GM21717 (cell line): ENCODE results near the gene MGAT5.

Source experiments
- ATAC-seq: cut with Tn5 transposase; IDR thresholded peaks from one replicate; pipeline ENCODE4 v1.9.1; 2021; ENCODE audit warnings: mild to moderate bottlenecking, moderate library complexity; ENCODE audit not compliant: unreplicated experiment

The MGAT5 gene

GRCh38 chr2:134361648-134362047, 107.8 kb downstream of the MGAT5 start:
- ATAC-seq = no peak

- ATAC-seq = no peak
These were observed 108.3 kb downstream of the MGAT5 start for GRCh38 chr2:134362152-134362668.

GRCh38 chr2:134362740-134363139, 108.9 kb downstream of the MGAT5 start:
- ATAC-seq = no peak

DNA sequence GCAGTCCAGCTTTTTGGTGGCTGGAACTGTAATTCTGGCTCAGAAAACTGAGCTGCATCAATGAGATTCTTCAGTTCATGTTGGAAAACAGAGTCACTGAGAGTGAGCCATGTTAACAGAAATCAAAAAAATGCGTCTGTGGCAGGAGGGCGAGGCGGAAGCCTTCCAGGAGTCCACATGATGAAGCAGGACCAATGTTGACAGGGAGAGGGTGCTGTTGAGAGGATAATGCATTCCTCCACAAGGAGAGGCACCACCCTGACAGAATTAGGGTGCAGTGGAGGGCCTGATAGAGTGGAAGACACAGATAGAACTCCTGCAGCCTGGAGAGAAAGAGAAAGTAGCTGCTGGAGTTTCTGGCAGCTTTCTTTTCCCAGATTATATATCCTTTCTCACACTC, 111.5 kb downstream of the MGAT5 start:
- ATAC-seq = no peak

- no peak for ATAC-seq
These were observed 112.5 kb downstream of the MGAT5 start for GRCh38 chr2:134366359-134366758.

GRCh38 chr2:134367213-134367612, 113.3 kb downstream of the MGAT5 start:
- no peak for ATAC-seq

- ATAC-seq = no peak
These were observed 114.3 kb downstream of the MGAT5 start for GRCh38 chr2:134368009-134368817.

DNA sequence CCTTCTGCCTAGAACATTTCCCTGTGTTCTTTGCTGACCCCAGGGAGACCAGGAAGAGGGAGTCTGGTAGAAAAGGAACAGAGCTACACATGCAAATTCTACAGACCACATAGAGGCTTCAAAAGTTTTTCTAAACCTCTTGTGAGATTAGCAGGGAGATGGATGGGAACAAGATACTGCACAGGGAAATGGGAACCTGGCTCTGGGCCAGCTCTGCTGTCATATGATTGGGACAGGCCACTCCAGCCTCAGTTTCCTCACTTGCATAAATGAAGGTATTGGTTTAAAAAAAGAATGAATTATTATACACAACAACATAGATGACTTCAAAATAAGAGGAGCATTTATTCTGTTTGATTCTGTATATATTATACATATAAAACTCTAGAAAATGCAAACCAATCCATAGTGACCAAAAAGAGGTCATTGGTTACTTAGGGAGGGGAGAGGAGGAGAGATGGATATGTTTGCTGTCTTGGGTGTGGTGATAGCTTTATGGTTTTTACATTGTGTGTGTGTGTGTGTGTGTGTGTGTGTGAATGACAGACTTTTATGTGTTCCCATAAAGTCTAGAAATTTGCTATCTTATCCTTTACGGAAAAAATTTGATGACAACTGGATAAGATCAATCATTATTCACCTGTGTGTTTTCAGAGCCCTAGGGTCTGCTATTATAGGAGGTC, 115.5 kb downstream of the MGAT5 start:
- ATAC-seq = no peak

- no peak for ATAC-seq
These were observed 117.0 kb downstream of the MGAT5 start for GRCh38 chr2:134370655-134371445.

- no peak for ATAC-seq
These were observed 118.3 kb downstream of the MGAT5 start for GRCh38 chr2:134372141-134372540.

GRCh38 chr2:134372611-134373131, 118.8 kb downstream of the MGAT5 start:
- no peak for ATAC-seq

DNA sequence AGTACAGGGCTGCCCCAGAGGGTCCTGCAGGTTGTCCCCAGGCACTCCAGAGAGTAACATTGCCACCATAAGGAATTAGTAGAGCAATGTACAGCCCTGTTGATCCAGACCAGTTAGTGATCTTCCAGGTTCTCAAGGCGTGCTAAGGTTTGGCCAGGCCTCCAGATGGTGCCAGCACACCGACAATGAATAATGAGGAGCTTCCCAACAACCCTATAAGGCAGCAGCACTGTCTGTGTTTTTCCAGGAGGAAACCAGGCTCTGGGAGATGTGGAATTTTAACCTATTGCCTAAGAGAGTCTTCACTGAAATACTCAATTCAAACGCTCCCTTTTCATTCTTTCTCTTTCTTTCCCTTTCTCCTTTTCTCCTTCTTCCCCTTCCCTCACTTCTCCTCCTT, 122.1 kb downstream of the MGAT5 start:
- no peak for ATAC-seq

DNA sequence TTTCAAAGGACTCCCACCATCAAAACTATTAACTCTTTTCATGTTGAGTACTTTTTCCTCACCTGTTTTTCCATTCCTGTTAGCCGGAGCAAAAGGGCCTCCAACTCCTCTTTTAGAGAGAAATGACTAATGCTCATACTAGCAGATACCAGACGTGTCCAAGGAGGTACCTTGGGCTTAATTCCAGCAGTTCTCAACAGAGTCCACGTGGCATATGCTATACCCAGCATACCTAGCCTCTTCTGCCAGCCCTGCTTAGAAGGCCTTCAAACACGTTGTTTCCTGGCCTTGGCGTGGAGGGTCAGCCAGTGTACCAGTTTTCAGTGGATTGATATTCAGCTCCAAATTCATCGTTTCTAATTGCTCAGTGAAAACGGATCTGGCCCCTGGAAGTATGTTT, 123.9 kb downstream of the MGAT5 start:
- ATAC-seq = no peak

DNA sequence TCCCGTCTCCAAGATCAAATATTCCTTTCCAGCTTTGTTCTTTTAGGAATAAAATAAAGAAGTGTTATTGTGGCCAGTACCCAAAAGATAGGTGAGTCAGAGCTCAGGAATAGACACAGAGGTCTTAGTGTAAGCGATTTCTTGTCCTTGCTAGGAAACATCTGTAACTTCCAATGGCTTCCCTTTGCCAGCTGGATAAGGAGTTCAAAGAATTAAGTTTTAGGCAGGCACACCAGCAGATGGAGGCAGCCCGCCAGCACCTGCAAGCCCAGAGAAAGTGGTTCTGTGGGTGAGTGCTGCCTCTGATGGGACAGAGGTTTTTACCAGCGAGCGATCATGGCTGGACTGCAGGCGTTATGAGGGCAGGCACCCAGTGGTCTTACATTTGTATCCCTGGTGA, 125.4 kb downstream of the MGAT5 start:
- ATAC-seq = no peak

DNA sequence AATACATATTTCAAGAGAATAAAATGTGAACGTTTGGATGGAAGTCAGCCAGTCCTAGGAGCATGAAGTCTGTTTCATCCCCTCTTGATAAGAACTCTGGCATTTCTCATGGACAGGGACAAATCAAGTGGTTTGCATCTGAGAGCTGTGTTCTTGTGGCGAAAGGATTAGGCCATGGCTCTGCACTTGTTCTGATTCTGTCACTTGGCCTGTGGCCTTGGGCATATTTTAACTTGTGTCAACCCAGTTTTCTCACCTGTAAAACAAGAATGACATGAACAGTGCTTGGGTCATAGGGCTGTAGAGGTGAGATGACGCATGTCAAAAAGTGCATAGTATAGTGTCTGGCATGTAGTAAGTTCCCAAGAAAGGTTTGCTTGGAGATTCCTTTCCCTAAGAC, 125.8 kb downstream of the MGAT5 start:
- ATAC-seq = no peak

- no peak for ATAC-seq
These were observed 127.3 kb downstream of the MGAT5 start for GRCh38 chr2:134381141-134381540.

GRCh38 chr2:134384131-134384530, 130.3 kb downstream of the MGAT5 start:
- no peak for ATAC-seq

GRCh38 chr2:134385195-134385594, 131.3 kb downstream of the MGAT5 start:
- no peak for ATAC-seq

DNA sequence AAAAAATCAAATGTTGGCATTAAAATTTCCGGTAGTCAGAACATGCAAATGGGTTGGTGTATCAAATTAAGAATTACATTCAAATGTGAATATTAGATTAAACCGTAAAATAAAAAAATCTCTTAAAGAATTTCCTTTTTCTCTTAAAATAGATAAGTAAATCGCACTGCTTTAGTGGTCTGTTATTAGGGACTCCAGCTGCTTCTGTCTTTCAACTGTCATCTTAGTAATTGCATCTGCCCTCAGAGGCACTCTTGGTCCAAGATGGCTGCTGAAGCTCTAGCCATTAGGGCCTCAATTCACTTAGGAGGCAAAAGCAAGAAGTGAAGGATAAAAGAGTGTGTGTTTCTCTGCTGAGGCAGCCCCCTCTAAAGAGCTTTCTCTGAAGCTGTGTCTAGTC, 132.4 kb downstream of the MGAT5 start:
- ATAC-seq = no peak

GRCh38 chr2:134389381-134389780, 135.5 kb downstream of the MGAT5 start:
- ATAC-seq = no peak

- ATAC-seq = peak; percentile 88
These were observed 137.9 kb downstream of the MGAT5 start for GRCh38 chr2:134391751-134392160.
